HFFc6 (cell line): Measurements from ENCODE around the gene SLC26A5. TPM values are rescaled to one million over a fixed set of nuclear protein-coding genes. Genes with fewer than 3 reads are reported as not detected.

ENCODE experiments used
- DNase-seq: peaks from one replicate; pipeline ENCODE4 v3.0.0-alpha.2; 2018
- H3K27ac Mint-ChIP-seq: 2 replicates; pipeline ENCODE4 v1.8.0; 2020; ENCODE audit warnings: mild to moderate bottlenecking, mixed read lengths
- H3K27me3 Mint-ChIP-seq: 2 replicates; pipeline ENCODE4 v1.8.0; 2021; ENCODE audit warnings: mild to moderate bottlenecking, moderate library complexity, mixed read lengths; ENCODE audit not compliant: insufficient read depth
- H3K36me3 Mint-ChIP-seq: 2 replicates; pipeline ENCODE4 v1.8.0; 2021; ENCODE audit warnings: low read depth, mixed read lengths
- H3K4me1 Mint-ChIP-seq: 2 replicates; pipeline ENCODE4 v1.8.0; 2020; ENCODE audit warnings: low read depth, mixed read lengths
- H3K4me3 Mint-ChIP-seq: 2 replicates; pipeline ENCODE4 v1.8.0; 2020; ENCODE audit warnings: mild to moderate bottlenecking, moderate library complexity, mixed read lengths
- H3K9me3 Mint-ChIP-seq: 2 replicates; pipeline ENCODE4 v1.8.0; 2020; ENCODE audit warnings: mild to moderate bottlenecking, mixed read lengths
- total RNA-seq, 6 experiments: library from RNA; stranded (reverse); fragmentation: NEBNext Ultra II Directional; extraction: Animal tissue kit (Norgen Biotek cat#: 25700); gene quantifications; 2 replicates in 1 of 6; 3 replicates in 5 of 6; pipeline ENCODE4 v1.2.3, GENCODE V29; 2021
- TF ChIP-seq, protein P1 (sequence below): fragments of 200-600 bp; sonication (generic); IDR thresholded peaks from 2 replicates; pipeline ENCODE4 v1.5.0; 2021; ENCODE audit warnings: antibody characterized with exemption, mild to moderate bottlenecking

The SLC26A5 gene
- total RNA-seq, 6 experiments from 2014 or later, result not detected

DNA sequence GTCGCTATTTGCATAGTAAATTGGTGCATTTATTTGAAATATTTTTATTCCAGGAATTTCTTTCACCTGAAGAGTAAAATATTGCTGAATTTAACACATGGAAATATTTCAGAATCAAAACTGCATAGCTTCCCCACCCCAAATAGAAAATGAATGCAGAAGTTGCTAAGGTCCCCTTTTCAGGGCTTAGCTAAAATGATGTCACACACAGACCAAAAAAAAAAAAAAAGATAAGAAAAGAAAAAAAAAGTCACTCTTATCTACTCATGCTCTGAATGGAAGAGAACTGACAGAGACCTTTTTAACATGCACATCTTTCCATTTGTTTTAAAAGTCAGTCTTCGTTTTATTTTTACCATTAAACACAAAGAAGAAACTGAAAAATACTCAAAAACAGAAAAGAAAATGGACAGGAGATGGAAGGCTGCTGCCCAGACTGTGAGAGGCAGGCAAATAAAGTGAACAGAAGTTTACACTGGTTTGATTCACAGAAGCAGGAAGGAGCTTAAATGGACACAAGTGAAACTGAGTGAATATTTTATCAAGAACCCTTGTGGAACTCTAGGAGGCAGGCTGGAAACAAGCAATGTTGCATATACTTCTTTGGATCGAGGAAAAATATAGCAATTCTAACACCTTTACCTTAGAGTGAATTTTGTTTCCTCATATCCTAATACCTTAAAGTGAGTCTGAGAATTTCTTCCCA, 66.6 kb downstream of the SLC26A5 start:
- Mint-ChIP-seq H3K4me3 (no peak overlapping the region), H3K27me3 (peaks cover 5% of the 10 kb centered on the region; the same call in 1 of the 2 replicates), H3K9me3 (no peaks in the 10 kb centered on the region), H3K4me1 (peaks cover 6% of the 10 kb centered on the region; the same call in 1 of the 2 replicates), H3K36me3 (no peaks in the 10 kb centered on the region), H3K27ac (no peak overlapping the region)
- DNase-seq, result no peak
- TF ChIP-seq, protein P1, sequence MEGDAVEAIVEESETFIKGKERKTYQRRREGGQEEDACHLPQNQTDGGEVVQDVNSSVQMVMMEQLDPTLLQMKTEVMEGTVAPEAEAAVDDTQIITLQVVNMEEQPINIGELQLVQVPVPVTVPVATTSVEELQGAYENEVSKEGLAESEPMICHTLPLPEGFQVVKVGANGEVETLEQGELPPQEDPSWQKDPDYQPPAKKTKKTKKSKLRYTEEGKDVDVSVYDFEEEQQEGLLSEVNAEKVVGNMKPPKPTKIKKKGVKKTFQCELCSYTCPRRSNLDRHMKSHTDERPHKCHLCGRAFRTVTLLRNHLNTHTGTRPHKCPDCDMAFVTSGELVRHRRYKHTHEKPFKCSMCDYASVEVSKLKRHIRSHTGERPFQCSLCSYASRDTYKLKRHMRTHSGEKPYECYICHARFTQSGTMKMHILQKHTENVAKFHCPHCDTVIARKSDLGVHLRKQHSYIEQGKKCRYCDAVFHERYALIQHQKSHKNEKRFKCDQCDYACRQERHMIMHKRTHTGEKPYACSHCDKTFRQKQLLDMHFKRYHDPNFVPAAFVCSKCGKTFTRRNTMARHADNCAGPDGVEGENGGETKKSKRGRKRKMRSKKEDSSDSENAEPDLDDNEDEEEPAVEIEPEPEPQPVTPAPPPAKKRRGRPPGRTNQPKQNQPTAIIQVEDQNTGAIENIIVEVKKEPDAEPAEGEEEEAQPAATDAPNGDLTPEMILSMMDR, result no peak

DNA sequence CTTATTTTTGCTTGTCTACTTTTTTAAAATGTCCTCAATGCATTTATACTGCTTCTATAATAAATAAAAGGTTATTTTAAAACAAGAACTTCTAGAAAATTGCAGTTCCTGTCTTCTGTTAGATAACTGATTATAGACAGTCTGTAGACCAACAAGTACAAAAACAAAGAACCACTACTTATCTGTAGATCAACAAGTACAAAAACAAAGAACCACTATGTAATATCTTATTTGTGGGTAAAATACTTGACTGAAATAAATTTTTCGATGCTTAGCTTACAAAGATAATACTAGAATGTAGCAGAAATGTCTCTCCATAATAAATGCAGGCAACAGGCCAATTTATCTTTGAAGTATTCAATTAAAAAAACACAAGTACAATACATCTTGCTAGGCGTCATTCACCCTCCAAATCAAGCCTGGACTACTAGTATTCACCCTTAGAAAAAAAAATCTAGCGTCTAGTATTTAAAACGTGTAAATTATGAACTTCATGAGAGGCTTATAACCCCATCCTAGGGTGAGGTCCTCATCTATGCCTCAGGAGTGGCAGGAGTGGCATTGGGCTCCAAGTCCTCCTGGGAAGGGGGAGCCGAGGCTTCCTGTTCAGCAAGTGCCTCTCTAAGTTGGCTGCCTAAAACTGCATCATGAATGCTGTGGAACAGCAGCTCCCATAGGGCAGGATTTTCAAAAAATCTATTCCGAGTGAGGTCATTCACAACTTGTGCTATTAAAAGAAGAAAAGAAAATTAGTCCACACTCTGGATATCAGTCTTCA, 72.0 kb downstream of the SLC26A5 start:
- no peaks in the 10 kb centered on the region for H3K4me1 Mint-ChIP-seq
- H3K36me3 Mint-ChIP-seq, result peaks cover under 1% of the 10 kb centered on the region
- DNase-seq, result no peak
- H3K9me3 Mint-ChIP-seq, result no peaks in the 10 kb centered on the region
- no peak overlapping the region for H3K27ac Mint-ChIP-seq
- H3K27me3 Mint-ChIP-seq, result no peaks in the 10 kb centered on the region
- H3K4me3 Mint-ChIP-seq, result no peak overlapping the region
- TF ChIP-seq, protein P1, result no peak

DNA sequence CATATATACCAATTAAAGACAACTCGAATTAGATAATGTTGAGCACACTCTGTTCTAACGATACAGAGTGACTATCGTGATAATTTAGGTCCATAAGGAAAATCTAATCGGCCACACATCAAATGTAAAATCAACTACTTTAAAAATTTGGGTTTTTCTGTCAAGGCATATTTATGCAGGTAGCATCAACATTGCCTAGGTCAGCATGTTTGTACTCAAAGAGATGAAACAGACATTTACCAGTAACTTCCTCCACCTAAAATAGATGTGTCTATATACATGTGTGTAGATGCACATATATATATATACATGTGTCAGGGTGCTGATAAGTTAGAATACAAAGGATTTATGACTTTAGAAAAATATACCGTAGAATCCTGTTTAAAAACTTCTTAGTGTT, 76.6 kb downstream of the SLC26A5 start:
- no peak overlapping the region for H3K4me3 Mint-ChIP-seq
- no peak overlapping the region for H3K27ac Mint-ChIP-seq
- DNase-seq, result no peak
- no peaks in the 10 kb centered on the region for H3K4me1 Mint-ChIP-seq
- no peaks in the 10 kb centered on the region for H3K9me3 Mint-ChIP-seq
- TF ChIP-seq, protein P1, result no peak
- H3K27me3 Mint-ChIP-seq, result no peaks in the 10 kb centered on the region
- peaks cover 34% of the 10 kb centered on the region for H3K36me3 Mint-ChIP-seq

DNA sequence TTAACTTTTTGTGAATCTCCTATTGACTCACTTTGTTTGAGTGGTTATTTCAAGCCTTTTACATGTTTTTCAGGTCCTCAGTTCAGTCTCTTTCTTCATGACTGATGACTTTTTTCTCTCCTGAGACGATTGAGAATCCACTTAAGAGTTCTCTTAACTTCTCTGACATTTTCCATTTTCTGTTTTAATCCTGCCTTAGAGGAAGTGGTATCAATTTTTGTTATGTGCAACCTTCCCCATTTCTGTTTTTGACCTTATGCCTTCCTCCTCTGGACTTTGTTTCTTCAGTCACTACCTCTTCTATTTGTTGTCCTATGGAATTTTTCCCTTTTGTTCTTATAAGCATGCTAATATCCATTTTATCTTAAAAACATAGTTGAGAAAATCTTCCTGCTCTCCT, 96.2 kb downstream of the SLC26A5 start:
- H3K4me1 Mint-ChIP-seq, result peaks cover 59% of the 10 kb centered on the region
- H3K36me3 Mint-ChIP-seq, result peaks cover 21% of the 10 kb centered on the region

DNA sequence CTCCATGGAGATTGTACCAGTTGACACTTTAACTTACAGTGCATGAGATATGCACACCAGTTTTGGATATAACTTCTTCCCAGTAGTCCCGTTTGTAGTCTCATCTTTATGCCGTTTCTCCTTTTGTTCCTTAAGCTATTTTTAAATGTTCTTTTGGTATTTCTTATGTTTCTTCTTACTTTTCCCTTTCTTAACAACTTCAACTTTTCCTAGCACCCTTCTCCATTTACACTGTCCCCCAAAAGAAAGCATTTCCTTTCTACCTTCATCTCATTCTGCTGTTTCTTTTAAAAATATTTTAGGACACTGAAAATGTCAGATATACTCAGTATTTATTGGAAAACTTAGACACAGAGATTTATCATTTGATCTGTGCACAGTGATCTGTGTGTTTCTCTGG, 97.0 kb downstream of the SLC26A5 start:
- TF ChIP-seq, protein P1, result no peak
- H3K27ac Mint-ChIP-seq, result peak overlapping the region; percentile 36
- peaks cover 7% of the 10 kb centered on the region for H3K27me3 Mint-ChIP-seq
- peaks cover 24% of the 10 kb centered on the region for H3K36me3 Mint-ChIP-seq
- peaks cover 60% of the 10 kb centered on the region for H3K4me1 Mint-ChIP-seq
- no peak for DNase-seq
- H3K9me3 Mint-ChIP-seq, result no peaks in the 10 kb centered on the region
- peak overlapping the region; percentile 100 for H3K4me3 Mint-ChIP-seq

More for the DNA sequence above, 96.2 kb downstream of the SLC26A5 start:
- Mint-ChIP-seq H3K27ac (peak overlapping the region; percentile 54), H3K27me3 (peaks cover 5% of the 10 kb centered on the region), H3K9me3 (no peaks in the 10 kb centered on the region), H3K4me3 (peak overlapping the region; percentile 100)
- no peak for DNase-seq
- TF ChIP-seq, protein P1, result no peak
